HUES64 (cell line): ENCODE data around the gene ADAMTS9. TPM values are rescaled to one million over a fixed set of nuclear protein-coding genes. Genes with fewer than 3 reads are reported as not detected.
A peak's percentile ranks its signal among the peaks of the same experiment; 100 is the strongest.

Source experiments
- H3K27ac ChIP-seq: 2 replicates; pipeline ENCODE4 v1.7.0; 2013; ENCODE audit warnings: low read depth, low read length, inconsistent platforms
- H3K27me3 ChIP-seq: 2 replicates; pipeline ENCODE4 v1.6.1; 2013; ENCODE audit warnings: mild to moderate bottlenecking, low read length; ENCODE audit not compliant: insufficient read depth
- H3K36me3 ChIP-seq: 2 replicates; pipeline ENCODE4 v1.6.1; 2013; ENCODE audit warnings: mild to moderate bottlenecking, low read length; ENCODE audit not compliant: insufficient read depth
- H3K4me1 ChIP-seq: 2 replicates; pipeline ENCODE4 v1.6.1; 2013; ENCODE audit warnings: mild to moderate bottlenecking, low read length, moderate library complexity; ENCODE audit not compliant: insufficient read depth
- H3K4me3 ChIP-seq: 2 replicates; pipeline ENCODE4 v1.5.1; 2013; ENCODE audit warnings: mild to moderate bottlenecking, low read length, moderate library complexity
- H3K9ac ChIP-seq: 2 replicates; pipeline ENCODE4 v1.6.1; 2013; ENCODE audit warnings: mild to moderate bottlenecking, low read depth, low read length
- H3K9me3 ChIP-seq: 2 replicates; pipeline ENCODE4 v1.6.1; 2013; ENCODE audit warnings: low read depth, low read length; ENCODE audit not compliant: insufficient read depth
- WGBS: fragments of 150-250, 120-280 bp; methylation state at CpG from one replicate; pipeline ENCODE4 v1.1.7; 2013; ENCODE audit warnings: missing lambda C conversion rate; 5-methylcytosine and 5-hydroxymethylcytosine counted together
- polyA plus RNA-seq, 2 experiments: library from polyadenylated mRNA; stranded (reverse); fragments of 50-300 nt; gene quantifications; one replicate each; pipeline ENCODE4 v1.2.3, GENCODE V29; 2013

The ADAMTS9 gene, protein sequence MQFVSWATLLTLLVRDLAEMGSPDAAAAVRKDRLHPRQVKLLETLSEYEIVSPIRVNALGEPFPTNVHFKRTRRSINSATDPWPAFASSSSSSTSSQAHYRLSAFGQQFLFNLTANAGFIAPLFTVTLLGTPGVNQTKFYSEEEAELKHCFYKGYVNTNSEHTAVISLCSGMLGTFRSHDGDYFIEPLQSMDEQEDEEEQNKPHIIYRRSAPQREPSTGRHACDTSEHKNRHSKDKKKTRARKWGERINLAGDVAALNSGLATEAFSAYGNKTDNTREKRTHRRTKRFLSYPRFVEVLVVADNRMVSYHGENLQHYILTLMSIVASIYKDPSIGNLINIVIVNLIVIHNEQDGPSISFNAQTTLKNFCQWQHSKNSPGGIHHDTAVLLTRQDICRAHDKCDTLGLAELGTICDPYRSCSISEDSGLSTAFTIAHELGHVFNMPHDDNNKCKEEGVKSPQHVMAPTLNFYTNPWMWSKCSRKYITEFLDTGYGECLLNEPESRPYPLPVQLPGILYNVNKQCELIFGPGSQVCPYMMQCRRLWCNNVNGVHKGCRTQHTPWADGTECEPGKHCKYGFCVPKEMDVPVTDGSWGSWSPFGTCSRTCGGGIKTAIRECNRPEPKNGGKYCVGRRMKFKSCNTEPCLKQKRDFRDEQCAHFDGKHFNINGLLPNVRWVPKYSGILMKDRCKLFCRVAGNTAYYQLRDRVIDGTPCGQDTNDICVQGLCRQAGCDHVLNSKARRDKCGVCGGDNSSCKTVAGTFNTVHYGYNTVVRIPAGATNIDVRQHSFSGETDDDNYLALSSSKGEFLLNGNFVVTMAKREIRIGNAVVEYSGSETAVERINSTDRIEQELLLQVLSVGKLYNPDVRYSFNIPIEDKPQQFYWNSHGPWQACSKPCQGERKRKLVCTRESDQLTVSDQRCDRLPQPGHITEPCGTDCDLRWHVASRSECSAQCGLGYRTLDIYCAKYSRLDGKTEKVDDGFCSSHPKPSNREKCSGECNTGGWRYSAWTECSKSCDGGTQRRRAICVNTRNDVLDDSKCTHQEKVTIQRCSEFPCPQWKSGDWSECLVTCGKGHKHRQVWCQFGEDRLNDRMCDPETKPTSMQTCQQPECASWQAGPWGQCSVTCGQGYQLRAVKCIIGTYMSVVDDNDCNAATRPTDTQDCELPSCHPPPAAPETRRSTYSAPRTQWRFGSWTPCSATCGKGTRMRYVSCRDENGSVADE (N-terminal part only)
- polyA plus RNA-seq (2013, experiment 1 of 2): 4.4 TPM
- polyA plus RNA-seq (2013, experiment 2 of 2): 7.8 TPM

DNA sequence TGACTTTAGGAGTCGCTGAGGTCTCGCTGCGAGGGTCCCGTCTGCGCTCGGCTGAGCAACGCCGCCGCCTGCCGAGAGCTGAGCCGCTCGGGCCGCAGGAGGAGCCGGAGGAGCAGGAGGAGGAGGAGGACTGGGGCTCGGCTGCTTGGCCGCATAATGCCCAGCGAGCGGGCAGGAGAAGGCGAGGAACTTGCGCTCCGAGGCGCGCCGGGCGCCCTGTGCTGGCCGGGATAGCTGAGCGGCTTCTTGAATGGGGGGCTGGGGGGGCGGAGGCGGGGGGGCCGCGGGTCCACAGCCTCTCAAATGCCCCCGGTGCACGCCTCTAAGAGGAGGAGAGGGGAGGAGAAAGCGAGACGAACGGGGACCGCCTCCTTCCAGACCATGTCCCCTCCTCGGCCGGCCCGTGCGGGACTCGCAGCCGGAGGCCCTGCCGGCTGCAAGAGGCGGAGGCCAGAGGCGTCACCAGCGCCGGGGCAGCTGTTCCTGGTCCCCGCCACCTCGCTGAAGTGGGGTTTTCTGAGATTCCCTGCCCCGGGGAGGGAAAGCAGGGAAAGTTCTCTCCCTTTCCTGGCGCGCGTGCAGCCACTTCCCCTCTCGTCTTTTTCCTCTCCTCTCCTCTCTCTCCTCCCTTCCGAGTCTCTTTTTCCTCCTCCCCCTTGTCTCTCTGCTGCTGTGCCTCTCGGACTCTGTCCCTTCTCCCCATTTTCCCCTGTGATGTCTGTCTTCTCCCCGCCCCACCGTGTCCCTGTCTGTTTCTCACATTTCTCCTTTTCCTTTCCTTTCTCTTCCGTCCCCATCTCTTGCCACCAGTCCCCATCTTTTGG, at the start of gene ADAMTS9:
TSS of gene ADAMTS9 (minus strand) at position 220 of the 824 bp plus-strand sequence. CDS start 343 bp downstream, outside the sequence.
- H3K4me1 ChIP-seq: peaks cover 49% of the 10 kb centered on the region
- H3K36me3 ChIP-seq: no peaks in the 10 kb centered on the region; the same call in 1 of the 2 replicates
- under 1% methylated on average over 58 of the region's 60 CpGs for WGBS
- no peaks in the 10 kb centered on the region for H3K9me3 ChIP-seq
- H3K27ac ChIP-seq: no peak within 1 kb of the TSS
- peaks cover 74% of the 10 kb centered on the region for H3K27me3 ChIP-seq
- H3K4me3 ChIP-seq: peak within 1 kb of the TSS; percentile 62
- H3K9ac ChIP-seq: no peak within 1 kb of the TSS

DNA sequence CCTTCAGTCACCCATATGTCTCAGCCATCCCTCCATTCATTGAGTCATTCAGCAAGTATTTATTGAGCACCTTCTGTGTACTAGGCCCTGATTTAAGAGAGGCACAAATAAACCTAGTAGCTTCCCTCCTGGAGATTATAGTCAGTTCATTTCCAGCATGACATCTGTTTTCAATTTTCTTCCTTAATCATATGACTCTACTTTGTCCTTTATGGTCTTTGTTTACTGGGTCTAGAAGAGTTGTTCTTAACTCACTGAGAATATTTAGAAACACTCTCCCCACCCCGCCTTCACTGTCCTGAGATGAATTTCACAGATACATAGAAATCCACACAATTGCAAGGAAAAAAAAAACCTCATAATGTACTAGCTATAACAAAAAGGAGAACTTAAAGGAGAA, 44.8 kb upstream of the ADAMTS9 start:
- Histone ChIP-seq H3K27ac (no peak overlapping the region), H3K36me3 (no peaks in the 10 kb centered on the region), H3K9me3 (no peaks in the 10 kb centered on the region), H3K4me3 (no peak overlapping the region), H3K9ac (no peak overlapping the region), H3K4me1 (no peaks in the 10 kb centered on the region), H3K27me3 (no peaks in the 10 kb centered on the region)
- no CpG with 5 or more reads among the region's 1 CpG for WGBS

DNA sequence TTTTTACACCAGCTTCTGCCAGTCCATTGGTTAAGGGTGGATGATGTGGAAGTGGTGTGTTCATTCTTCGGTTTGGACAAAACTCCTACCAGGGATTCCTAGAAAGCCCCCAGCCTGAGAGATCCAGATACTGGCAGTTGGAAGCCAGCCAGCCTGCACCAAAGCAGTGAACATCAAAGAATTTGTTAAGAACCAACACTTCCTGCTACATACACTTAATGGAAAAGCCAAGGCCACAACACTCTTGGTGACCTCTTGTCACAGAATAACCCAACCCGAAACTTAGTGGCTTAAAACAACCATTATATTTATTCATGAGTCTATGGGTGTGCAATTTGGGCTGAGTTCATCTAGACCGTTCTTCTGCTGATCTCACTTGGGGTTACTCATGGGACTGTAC, 42.9 kb upstream of the ADAMTS9 start:
- no peaks in the 10 kb centered on the region for H3K36me3 ChIP-seq
- no peak overlapping the region for H3K27ac ChIP-seq
- no peak overlapping the region for H3K4me3 ChIP-seq
- H3K4me1 ChIP-seq: peaks cover 8% of the 10 kb centered on the region
- no peak overlapping the region for H3K9ac ChIP-seq
- 88% methylated on average over 3 of the region's 3 CpGs for WGBS
- H3K9me3 ChIP-seq: no peaks in the 10 kb centered on the region
- H3K27me3 ChIP-seq: no peaks in the 10 kb centered on the region

DNA sequence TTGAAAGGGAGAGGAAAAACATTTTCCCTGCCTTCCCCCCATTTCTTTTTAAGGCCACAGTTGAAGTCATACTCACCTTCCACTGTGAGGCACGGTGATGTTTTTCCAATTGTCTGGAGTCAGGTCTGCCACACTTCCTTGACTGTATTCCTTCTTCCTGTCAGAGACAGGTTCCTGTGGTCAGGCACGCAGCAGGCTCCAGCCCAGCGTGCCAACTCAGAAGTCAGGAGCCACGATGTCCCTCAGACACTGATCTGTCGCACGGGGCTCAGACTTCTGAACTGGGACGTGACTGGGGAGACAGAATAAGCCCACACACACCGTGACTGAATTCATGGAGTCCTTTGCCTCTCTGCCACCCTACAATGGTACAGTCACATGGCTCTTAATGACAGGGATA, 41.2 kb upstream of the ADAMTS9 start:
- no peak overlapping the region for H3K4me3 ChIP-seq
- 95% methylated on average over 8 of the region's 8 CpGs for WGBS
- H3K27ac ChIP-seq: no peak overlapping the region
- no peaks in the 10 kb centered on the region for H3K27me3 ChIP-seq
- no peaks in the 10 kb centered on the region for H3K36me3 ChIP-seq
- H3K9ac ChIP-seq: no peak overlapping the region
- H3K4me1 ChIP-seq: peaks cover 15% of the 10 kb centered on the region
- no peaks in the 10 kb centered on the region for H3K9me3 ChIP-seq

DNA sequence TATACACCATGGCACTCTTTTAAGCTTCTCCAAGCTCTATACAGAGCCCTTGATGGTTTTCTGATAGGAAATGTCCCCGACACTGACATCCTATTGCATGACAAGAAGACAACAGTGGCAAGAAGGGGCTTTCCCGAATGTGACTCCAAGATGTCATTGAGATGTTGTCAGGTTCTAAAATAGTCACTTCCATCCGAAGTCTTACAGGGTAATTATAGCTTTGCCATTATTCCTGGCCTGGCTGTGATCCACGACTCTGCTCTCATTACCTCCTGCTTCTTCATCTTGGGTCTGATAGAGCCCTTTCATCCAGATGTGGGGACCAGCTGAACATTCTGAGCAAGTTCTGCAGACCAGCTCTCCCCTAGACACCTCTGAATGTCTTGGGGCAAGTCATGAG, 40.6 kb upstream of the ADAMTS9 start:
- H3K9me3 ChIP-seq: no peaks in the 10 kb centered on the region
- peaks cover 15% of the 10 kb centered on the region for H3K4me1 ChIP-seq
- H3K4me3 ChIP-seq: no peak overlapping the region
- 93% methylated on average over 4 of the region's 4 CpGs for WGBS
- no peak overlapping the region for H3K27ac ChIP-seq
- no peaks in the 10 kb centered on the region for H3K36me3 ChIP-seq
- H3K27me3 ChIP-seq: no peaks in the 10 kb centered on the region
- H3K9ac ChIP-seq: no peak overlapping the region

DNA sequence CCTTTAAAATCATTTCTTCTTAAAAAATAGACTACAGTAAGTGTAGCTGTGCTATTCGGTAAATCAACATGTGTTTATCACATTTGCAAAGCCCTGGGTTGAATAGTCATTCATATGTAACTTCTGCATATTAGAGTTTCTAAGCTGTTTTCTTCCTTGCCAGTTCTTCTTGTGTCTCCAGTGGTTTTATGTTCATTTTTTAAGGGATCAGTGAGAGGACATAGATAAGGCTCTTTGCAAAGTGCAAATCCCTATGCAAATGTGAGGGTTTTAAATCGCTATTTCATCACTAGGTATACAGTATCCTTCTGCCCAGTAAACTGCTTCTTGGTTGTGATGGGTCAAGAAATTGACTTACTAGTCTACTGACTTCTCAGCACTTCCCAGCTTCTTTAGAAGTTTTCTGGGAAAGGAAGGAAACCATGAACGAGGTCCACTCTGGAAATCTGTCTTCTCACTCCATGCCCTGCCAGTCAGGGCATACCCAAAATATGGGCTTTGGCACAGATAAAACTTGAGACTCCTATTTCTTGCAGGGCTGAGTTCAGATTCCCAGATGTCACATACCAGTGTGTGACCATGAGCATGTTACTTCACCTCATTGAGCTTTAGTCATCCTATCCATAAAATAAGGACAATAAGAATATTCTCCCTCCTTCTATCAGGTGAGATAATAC, 38.8 kb upstream of the ADAMTS9 start:
- peaks cover 15% of the 10 kb centered on the region for H3K4me1 ChIP-seq
- H3K27ac ChIP-seq: no peak overlapping the region
- H3K36me3 ChIP-seq: no peaks in the 10 kb centered on the region
- H3K4me3 ChIP-seq: no peak overlapping the region
- WGBS: 89% methylated on average over 1 of the region's 3 CpGs
- H3K9ac ChIP-seq: no peak overlapping the region
- no peaks in the 10 kb centered on the region for H3K9me3 ChIP-seq
- no peaks in the 10 kb centered on the region for H3K27me3 ChIP-seq

DNA sequence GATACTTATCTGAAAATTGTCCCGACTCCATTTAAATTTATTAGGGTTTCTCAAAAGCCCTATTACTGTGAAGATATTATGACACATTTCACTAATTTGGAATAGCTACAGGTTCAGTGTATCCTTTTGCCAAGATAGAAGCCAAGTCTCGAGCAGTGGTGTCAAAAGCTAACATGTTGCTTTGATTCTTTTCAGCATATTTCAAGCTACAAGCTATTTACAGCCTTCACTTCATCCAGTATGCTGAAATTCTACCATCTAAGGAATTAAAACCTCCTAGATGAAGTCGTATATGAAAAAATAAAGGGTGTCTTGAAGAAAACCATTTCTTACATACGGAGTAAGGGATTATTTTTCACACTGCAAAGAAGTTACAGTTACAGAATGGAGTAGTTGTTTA, 31.2 kb upstream of the ADAMTS9 start:
- Histone ChIP-seq H3K27me3 (no peaks in the 10 kb centered on the region), H3K9ac (no peak overlapping the region), H3K36me3 (no peaks in the 10 kb centered on the region), H3K4me1 (no peaks in the 10 kb centered on the region), H3K27ac (no peak overlapping the region), H3K9me3 (no peaks in the 10 kb centered on the region), H3K4me3 (no peak overlapping the region)
- WGBS: 96% methylated on average over 2 of the region's 4 CpGs

DNA sequence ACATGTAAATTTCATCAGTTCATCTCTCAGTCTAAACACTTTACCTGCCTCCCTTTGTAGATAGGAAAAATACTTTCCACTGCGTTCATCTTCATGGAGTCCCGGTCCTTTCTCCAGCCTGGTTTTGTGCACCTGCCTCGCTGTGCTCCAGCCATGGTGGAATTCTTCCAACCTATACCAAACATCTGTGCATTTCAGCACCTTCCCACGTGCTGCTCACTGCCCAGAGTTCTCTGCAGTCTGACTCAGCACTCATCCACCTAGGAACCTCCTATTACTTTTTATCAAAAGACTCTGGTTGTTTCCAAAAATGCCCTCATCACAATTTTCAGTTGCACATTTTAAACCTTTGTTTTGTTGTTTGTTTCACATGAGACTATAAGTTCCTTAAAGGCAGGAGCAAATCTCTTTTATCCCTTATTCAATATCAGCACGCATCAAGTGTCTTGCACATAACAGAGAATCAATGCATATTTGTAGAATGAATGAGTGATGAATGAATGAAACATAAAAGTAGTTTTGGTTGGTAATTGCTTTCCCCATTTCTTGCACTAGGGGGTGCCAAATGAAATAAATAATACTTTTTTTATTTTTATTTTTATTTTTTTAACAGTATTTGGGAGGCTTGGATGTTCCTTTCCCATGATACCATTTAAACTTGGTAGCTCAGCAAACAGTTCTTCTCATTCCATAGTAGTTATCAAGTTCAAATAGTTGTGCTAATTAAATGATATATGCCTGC, 30.2 kb upstream of the ADAMTS9 start:
- Histone ChIP-seq H3K9ac (no peak overlapping the region), H3K27me3 (no peaks in the 10 kb centered on the region), H3K36me3 (no peaks in the 10 kb centered on the region), H3K9me3 (no peaks in the 10 kb centered on the region), H3K27ac (no peak overlapping the region), H3K4me1 (no peaks in the 10 kb centered on the region), H3K4me3 (no peak overlapping the region)
- 77% methylated on average over 4 of the region's 5 CpGs for WGBS

DNA sequence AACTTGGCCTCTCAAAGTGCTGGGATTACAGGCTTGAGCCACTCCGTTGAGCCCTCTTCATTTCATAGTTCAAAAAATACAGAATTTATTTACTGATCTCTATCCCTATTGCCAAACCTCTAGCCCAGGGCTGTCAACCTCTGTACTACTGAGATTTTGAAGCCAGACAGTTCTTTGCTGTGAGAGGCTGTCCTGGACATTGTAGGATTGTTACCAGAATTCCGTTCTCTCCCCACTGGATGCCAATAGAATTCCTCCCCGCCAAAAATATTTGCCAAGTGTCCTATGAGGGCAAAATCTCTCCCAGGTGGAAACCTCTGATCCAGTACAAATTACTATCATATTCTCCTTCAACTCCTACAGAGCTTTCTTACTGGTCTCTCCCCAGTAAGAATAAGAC, 29.6 kb upstream of the ADAMTS9 start:
- Histone ChIP-seq H3K27ac (no peak overlapping the region), H3K4me3 (no peak overlapping the region), H3K9ac (no peak overlapping the region), H3K9me3 (no peaks in the 10 kb centered on the region), H3K27me3 (no peaks in the 10 kb centered on the region), H3K4me1 (no peaks in the 10 kb centered on the region), H3K36me3 (no peaks in the 10 kb centered on the region)
- WGBS: 95% methylated on average over 3 of the region's 3 CpGs
